ENCODE measurements around the gene WDR7. TPM values are rescaled to one million over a fixed set of nuclear protein-coding genes. Genes with fewer than 3 reads are reported as not detected.

Gene WDR7
- total and polyA plus RNA-seq, 10 of the 15 experiments (the other 5 are each of a cell fraction or from before 2014, with no cell fraction given): 2.8 to 16.5 (median 11.7) TPM

DNA sequence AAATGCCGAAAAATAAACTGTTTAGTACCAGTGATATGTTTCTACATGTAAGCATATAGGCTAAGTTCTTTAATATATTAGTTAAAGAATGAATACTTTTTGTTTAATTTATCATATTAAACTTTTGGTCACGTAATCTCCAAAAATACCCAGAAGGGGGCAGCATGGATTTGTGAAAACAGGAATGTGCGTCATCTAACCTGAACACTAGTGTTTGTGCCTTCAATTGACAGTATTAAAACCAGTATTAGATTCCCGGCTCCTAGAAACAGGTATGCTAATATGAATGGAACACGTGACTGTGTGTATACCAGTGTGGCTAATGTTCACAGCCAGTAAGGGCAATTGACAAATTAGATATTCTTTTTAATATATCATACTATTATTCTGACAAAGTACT, 51.8 kb downstream of the WDR7 start (continued):
- TF ChIP-seq NR2C1 (IDR thresholded peaks at IDR 0.05) (no peak), CREB1 (IDR thresholded peaks at IDR 0.05; ENCODE audit: low read depth) (no peak), CHD4 (IDR thresholded peaks at IDR 0.05) (no peak), SREBF1 (IDR thresholded peaks at IDR 0.05; ENCODE audit: low read length) (no peak), RAD21 (IDR thresholded peaks at IDR 0.05; ENCODE audit: insufficient read depth, low read depth, low read length) (peak; percentile 64), PML (IDR thresholded peaks at IDR 0.05; ENCODE audit: low read length) (no peak), BRCA1 (IDR thresholded peaks at IDR 0.05; ENCODE audit: low read depth, low read length) (no peak), KDM1A (IDR thresholded peaks at IDR 0.05; ENCODE audit: borderline replicate concordance) (no peak), KLF5 (IDR thresholded peaks at IDR 0.05; ENCODE audit: partially characterized antibody) (no peak), MYC (IDR thresholded peaks at IDR 0.05; ENCODE audit: insufficient read depth, insufficient read length, insufficient replicate concordance, low read length, severe bottlenecking) (no peak), LARP7 (IDR thresholded peaks at IDR 0.05) (no peak)
- TF ChIP-seq, protein P1, sequence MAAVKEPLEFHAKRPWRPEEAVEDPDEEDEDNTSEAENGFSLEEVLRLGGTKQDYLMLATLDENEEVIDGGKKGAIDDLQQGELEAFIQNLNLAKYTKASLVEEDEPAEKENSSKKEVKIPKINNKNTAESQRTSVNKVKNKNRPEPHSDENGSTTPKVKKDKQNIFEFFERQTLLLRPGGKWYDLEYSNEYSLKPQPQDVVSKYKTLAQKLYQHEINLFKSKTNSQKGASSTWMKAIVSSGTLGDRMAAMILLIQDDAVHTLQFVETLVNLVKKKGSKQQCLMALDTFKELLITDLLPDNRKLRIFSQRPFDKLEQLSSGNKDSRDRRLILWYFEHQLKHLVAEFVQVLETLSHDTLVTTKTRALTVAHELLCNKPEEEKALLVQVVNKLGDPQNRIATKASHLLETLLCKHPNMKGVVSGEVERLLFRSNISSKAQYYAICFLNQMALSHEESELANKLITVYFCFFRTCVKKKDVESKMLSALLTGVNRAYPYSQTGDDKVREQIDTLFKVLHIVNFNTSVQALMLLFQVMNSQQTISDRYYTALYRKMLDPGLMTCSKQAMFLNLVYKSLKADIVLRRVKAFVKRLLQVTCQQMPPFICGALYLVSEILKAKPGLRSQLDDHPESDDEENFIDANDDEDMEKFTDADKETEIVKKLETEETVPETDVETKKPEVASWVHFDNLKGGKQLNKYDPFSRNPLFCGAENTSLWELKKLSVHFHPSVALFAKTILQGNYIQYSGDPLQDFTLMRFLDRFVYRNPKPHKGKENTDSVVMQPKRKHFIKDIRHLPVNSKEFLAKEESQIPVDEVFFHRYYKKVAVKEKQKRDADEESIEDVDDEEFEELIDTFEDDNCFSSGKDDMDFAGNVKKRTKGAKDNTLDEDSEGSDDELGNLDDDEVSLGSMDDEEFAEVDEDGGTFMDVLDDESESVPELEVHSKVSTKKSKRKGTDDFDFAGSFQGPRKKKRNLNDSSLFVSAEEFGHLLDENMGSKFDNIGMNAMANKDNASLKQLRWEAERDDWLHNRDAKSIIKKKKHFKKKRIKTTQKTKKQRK (IDR thresholded peaks at IDR 0.05; ENCODE audit: low read depth, low read length): no peak
